Activated naive CD8-positive, alpha-beta T cell (primary cell): Measurements from ENCODE around the gene CTLA4.

Experiments used
- H3K27ac Mint-ChIP-seq: one replicate; pipeline ENCODE4 v1.8.0; 2021; ENCODE audit warnings: mixed read lengths
- H3K27me3 Mint-ChIP-seq: one replicate; pipeline ENCODE4 v1.8.0; 2021; ENCODE audit warnings: mixed read lengths
- H3K36me3 Mint-ChIP-seq: one replicate; pipeline ENCODE4 v1.8.0; 2021; ENCODE audit warnings: mixed read lengths
- H3K4me1 Mint-ChIP-seq: one replicate; pipeline ENCODE4 v1.8.0; 2021; ENCODE audit warnings: low read depth, mixed read lengths
- H3K4me3 Mint-ChIP-seq: one replicate; pipeline ENCODE4 v1.8.0; 2021; ENCODE audit warnings: mild to moderate bottlenecking, mixed read lengths
- H3K9me3 Mint-ChIP-seq: one replicate; pipeline ENCODE4 v1.8.0; 2021; ENCODE audit warnings: low read depth, mixed read lengths

CTLA4 gene

DNA sequence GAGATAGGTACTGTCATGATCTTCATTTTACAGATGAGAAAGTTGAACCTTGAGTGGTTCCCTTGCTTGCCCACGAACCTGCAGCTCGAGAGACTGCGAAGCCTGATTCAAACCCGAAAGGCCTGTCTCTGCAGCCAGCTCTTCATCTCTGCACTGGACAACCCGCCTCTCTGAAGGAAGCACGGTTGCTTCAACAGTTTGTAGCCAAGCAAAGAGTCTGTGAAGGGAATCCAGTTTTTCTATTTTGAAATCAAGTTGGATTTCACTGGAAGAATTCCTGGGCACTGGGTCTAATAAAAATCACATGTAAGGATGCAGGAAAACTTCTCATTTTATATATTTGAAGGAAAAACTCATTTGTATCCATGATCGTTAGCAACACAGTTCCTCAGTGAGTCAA lies 47.7 kb downstream of the CTLA4 start:
- H3K9me3 Mint-ChIP-seq: no peaks in the 10 kb centered on the region
- peaks cover 12% of the 10 kb centered on the region for H3K4me1 Mint-ChIP-seq
- no peaks in the 10 kb centered on the region for H3K36me3 Mint-ChIP-seq
- H3K4me3 Mint-ChIP-seq: no peak overlapping the region
- H3K27ac Mint-ChIP-seq: no peak overlapping the region
- H3K27me3 Mint-ChIP-seq: no peaks in the 10 kb centered on the region

GRCh38 chr2:203916756-203917155 lies 49.2 kb downstream of the CTLA4 start:
- Mint-ChIP-seq H3K9me3 (no peaks in the 10 kb centered on the region), H3K27me3 (no peaks in the 10 kb centered on the region), H3K27ac (no peak overlapping the region), H3K4me3 (no peak overlapping the region), H3K4me1 (peaks cover 10% of the 10 kb centered on the region), H3K36me3 (no peaks in the 10 kb centered on the region)

GRCh38 chr2:203918264-203918663 lies 50.7 kb downstream of the CTLA4 start:
- H3K27ac Mint-ChIP-seq: no peak overlapping the region
- no peaks in the 10 kb centered on the region for H3K9me3 Mint-ChIP-seq
- no peaks in the 10 kb centered on the region for H3K36me3 Mint-ChIP-seq
- H3K4me1 Mint-ChIP-seq: peaks cover 10% of the 10 kb centered on the region
- H3K4me3 Mint-ChIP-seq: no peak overlapping the region
- H3K27me3 Mint-ChIP-seq: no peaks in the 10 kb centered on the region

DNA sequence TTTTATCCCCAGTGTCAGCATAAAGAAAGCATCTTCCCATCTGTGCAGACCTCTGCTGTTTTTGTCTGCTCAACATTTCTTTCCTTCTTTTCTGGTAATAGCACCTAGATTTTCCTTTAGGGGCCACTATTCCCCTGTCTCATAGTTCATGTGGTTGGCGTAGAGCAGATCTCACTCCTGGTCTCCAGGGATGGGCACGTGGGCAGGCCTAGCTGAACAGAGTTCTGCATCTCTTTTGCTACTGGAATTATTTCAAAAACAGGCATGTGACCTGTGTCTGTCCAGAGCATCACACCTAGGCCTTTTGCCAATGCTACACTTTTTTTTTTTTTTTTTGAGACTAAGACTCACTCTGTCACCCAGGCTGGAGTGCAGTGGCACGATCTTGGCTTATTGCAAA lies 51.3 kb downstream of the CTLA4 start:
- no peaks in the 10 kb centered on the region for H3K9me3 Mint-ChIP-seq
- peaks cover 10% of the 10 kb centered on the region for H3K4me1 Mint-ChIP-seq
- H3K27ac Mint-ChIP-seq: no peak overlapping the region
- no peak overlapping the region for H3K4me3 Mint-ChIP-seq
- H3K27me3 Mint-ChIP-seq: no peaks in the 10 kb centered on the region
- no peaks in the 10 kb centered on the region for H3K36me3 Mint-ChIP-seq
